RWPE1 (cell line): Measurements from ENCODE around the gene NR1I3.

ENCODE experiments used
- CTCF ChIA-PET: fragments of 350-600 bp; sonication (Branson Sonifier 250); formaldehyde crosslinking; extraction: SDS; loops from one replicate; lab custom pipeline; 2021; lab: Yijun Ruan, JAX
- POLR2A ChIA-PET: fragments of 400-600 bp; formaldehyde crosslinking; extraction: SDS; loops from one replicate; lab custom pipeline; 2020; ENCODE audit warnings: antibody characterized with exemption; ENCODE audit not compliant: low non-redundant PET; lab: Yijun Ruan, JAX
- DNase-seq: peaks from one replicate; pipeline ENCODE4 v3.0.0; 2012; ENCODE audit warnings: low spot score
- H3K27ac ChIP-seq: fragments of 450-650 bp; 2 replicates; pipeline ENCODE4 v1.5.1; 2017
- TF ChIP-seq, protein P1 (sequence below): fragments of 450-650 bp; conservative IDR thresholded peaks from 2 replicates; pipeline ENCODE4 v1.5.1; 2017; ENCODE audit warnings: low read depth, mild to moderate bottlenecking

The NR1I3 gene

DNA sequence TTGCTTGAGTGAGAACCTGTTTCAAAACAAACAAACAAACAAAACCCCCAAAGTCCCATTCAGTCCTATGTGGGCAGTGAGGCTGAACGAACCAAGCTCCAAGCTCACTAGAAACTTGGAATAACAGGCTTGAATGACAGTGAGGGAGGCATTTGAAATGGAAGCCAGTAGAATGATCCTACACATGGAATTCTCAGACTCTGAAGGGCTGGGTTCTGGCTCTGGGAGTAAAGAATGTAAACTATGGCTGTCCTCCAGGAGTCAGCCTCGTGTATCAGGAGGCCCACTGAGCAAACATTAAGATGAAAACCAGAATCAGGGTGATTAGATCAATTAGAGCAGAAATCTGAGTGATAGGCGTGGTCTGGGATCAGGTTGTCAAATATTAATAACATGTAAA lies 35.4 kb upstream of the NR1I3 start:
- H3K27ac ChIP-seq: no peak overlapping the region
- DNase-seq: no peak
- TF ChIP-seq, protein P1, sequence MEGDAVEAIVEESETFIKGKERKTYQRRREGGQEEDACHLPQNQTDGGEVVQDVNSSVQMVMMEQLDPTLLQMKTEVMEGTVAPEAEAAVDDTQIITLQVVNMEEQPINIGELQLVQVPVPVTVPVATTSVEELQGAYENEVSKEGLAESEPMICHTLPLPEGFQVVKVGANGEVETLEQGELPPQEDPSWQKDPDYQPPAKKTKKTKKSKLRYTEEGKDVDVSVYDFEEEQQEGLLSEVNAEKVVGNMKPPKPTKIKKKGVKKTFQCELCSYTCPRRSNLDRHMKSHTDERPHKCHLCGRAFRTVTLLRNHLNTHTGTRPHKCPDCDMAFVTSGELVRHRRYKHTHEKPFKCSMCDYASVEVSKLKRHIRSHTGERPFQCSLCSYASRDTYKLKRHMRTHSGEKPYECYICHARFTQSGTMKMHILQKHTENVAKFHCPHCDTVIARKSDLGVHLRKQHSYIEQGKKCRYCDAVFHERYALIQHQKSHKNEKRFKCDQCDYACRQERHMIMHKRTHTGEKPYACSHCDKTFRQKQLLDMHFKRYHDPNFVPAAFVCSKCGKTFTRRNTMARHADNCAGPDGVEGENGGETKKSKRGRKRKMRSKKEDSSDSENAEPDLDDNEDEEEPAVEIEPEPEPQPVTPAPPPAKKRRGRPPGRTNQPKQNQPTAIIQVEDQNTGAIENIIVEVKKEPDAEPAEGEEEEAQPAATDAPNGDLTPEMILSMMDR: no peak
- ChIA-PET POLR2A (no interaction called here), CTCF (no interaction called here)

DNA sequence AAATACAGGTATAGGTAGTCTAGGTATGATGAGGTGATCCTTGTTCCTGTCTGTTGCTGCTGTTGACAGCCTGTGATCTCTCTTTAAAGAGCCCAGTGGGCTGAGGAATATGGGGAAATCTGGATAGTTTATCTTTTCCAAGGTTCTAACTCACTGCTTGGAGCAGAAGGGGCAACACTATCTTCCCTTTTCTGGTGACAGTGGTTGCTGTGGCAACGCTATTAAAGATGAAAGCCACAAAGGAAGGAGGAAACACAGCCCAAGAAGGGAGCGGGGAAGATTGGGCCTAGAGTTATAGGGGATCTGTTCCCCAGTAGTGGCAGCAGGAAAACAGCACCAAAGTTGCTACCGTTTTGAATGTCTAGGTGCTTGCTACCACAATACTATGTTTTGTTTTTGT lies 29.3 kb upstream of the NR1I3 start:
- ChIA-PET CTCF (interaction anchor here (0.5 kb wide), 1 partner anchor 36 kb away, joined by 3 read pairs; no protein-coding TSS in a partner anchor), POLR2A (no interaction called here)
- TF ChIP-seq, protein P1: no peak
- DNase-seq: no peak
- no peak overlapping the region for H3K27ac ChIP-seq

DNA sequence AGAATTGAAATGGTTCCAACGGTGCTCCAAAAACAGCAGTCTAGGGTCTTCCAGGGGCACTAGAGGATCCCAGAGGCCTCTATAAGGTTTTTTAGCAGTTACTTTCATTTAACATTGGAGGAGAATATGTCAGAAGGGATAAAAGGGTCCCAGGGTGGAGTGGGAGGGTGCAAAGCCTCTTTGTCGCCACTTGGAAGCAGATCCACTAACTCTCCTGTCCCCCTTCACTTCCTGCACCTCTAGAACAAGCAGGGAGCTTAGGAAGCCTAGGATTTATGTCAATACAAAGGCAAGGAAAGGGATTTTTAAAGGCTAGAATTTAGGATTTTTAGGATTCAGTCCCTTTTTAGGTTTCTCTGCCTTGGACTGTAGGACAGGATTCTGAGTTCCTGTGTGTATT lies 28.8 kb upstream of the NR1I3 start:
- TF ChIP-seq, protein P1: no peak

DNA sequence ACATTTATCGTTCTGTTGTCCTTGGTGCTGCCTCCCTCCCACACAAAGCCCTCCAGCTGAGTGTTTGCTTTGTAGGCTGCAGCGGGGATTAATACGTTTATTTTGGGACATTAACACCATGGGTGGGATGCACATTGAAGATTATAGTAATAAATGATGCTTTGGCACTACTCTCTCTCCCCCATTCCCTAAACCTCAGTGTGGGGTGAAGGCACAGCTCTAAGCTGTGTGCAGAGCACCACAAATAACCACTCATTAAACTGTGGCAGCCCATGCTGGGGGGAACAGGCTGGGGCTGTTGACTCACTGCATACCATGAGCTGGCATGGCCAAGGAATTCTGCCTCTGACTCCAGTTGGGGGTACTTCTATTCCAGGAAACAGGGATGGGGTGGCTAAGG lies 28.2 kb upstream of the NR1I3 start:
- ChIA-PET POLR2A (no interaction called here), CTCF (no interaction called here)
- no peak overlapping the region for H3K27ac ChIP-seq
- TF ChIP-seq, protein P1: no peak
- no peak for DNase-seq

More for the DNA sequence above, 28.8 kb upstream of the NR1I3 start:
- H3K27ac ChIP-seq: no peak overlapping the region
- ChIA-PET CTCF (interaction anchor here (0.5 kb wide), 1 partner anchor 36 kb away, joined by 3 read pairs; no protein-coding TSS in a partner anchor), POLR2A (no interaction called here)
- no peak for DNase-seq

DNA sequence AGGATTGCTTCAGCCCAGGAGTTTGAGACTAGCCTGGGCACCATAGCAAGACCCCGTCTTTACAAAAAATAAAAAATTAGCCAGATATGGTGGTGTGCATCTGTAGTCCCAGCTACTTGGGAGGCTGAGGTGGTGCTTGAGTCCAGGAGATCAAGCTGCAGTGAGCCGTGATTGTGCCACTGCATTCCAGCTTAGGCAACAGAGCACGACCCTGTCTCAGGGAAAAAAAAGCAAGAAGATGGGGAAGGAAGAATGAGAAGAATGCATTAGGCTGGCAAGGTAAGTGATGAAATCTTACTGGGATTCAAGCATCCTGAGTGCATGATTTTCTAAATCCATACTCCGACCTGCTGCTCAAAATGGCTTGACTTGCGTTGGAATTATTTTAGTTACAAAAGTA lies 27.3 kb upstream of the NR1I3 start:
- POLR2A ChIA-PET: no interaction called here
- DNase-seq: no peak
- no peak overlapping the region for H3K27ac ChIP-seq
- CTCF ChIA-PET: no interaction called here
- TF ChIP-seq, protein P1: no peak

DNA sequence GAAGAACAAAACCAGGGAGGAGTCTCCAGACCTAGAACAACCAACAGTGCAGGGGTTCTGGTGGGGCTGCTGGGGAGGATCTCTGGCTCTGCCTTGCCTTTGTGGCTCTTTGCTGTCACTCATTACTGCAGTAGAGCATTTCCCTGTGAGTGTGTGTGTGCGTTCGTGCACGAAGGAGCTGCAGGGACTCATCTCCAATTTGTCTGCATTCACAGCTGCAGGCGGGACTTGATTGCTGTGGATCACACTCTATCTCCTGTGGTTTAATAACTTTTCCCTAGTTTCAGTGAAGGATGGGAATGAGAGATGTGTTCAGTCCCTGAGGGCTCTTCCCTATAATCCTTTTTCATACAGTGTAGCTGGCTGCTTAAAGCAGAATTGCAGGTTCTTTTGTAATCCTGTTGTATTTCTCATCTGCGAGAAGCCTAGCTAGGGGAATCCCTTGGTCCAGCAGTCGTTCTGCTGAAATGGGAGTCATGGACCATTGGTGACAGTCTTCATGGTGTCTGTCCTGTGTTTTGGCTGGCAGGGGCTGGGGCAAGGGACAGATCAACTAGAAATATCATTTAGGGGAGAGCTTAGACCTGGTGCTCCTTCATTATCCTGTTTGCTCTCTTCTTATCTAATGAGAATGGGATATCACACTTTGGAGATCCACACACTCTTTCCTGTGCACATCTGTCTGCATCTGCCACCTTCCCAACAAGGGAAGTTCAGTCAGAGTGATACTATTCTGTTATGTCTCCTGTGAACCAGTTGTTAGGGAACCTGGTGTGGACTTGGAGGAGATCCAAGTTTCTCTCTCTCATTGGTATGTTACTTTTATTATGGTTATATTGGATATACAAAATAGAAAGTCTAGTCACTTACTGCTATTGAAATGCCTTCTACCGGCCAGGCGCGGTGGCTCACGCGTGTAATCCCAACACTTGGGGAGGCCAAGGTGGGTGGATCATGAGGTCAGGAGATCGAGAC lies 23.5 kb upstream of the NR1I3 start:
- ChIA-PET CTCF (interaction anchor here (1.4 kb wide), 1 partner anchor 30 kb away, joined by 5 read pairs; no protein-coding TSS in a partner anchor), POLR2A (no interaction called here)
- no peak overlapping the region for H3K27ac ChIP-seq
- DNase-seq: no peak
- TF ChIP-seq, protein P1: no peak
